Keratinocyte (primary cell): Measurements from ENCODE around the gene OR7C1.

Source experiments
- CTCF ChIP-seq, 3 experiments: IDR thresholded peaks in 1 of 3; conservative IDR thresholded peaks in 1 of 3; optimal IDR thresholded peaks in 1 of 3; 2 replicates in 2 of 3; 3 replicates in 1 of 3; pipeline versions ENCODE3 to v1.5.1; 2011; ENCODE audit warnings: low read length in 3 of 3, mild to moderate bottlenecking in 3 of 3, moderate library complexity in 2 of 3, control low read depth in 1 of 3, inconsistent platforms in 1 of 3; ENCODE audit not compliant: insufficient read depth in 2 of 3; ENCODE audit errors: extremely low read depth in 1 of 3
- EZH2 ChIP-seq: IDR thresholded peaks from one replicate; pipeline ENCODE4 v1.6.1; 2012; ENCODE audit warnings: inconsistent platforms, mild to moderate bottlenecking, low read length, moderate library complexity

GRCh38 chr19:14795078-14795721 is 39.8 kb downstream of the OR7C1 start:
- no peak for TF ChIP-seq CTCF (optimal IDR thresholded peaks at IDR 0.05 in 1 of 3, IDR thresholded peaks at IDR 0.05 in 1 of 3, conservative IDR thresholded peaks at IDR 0.05 in 1 of 3; ENCODE audit: extremely low read depth in 1 of 3, insufficient read depth in 2 of 3, low read length in 3 of 3)
- no peak for TF ChIP-seq EZH2
